Measurements from ENCODE around the gene RNF222. TPM values are rescaled to one million over a fixed set of nuclear protein-coding genes. Genes with fewer than 3 reads are reported as not detected.

The RNF222 gene
- total RNA-seq, 1 donor from 2014 or later, result not detected

DNA sequence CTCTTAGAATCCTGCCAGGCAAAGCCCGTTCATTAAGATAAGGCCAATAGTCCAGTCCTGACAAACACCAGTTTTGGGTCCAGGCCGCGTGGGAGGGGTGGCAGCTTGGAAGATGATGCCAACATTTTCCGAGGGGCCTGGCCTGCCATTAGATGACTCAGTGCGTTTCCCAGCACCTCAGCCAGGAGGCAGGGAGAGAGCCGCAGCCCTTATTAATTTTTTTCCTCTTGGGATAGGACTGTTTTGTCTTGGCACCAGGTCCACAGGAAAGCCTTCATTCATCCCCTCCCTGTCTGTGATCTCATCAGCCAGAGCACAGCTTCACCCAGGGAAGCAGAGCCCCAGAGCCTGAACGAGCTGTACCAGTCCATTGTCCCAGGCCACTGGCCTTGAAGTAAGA is 33.3 kb upstream of the RNF222 start:
- Histone ChIP-seq H3K9me3 (ENCODE audit: insufficient read depth, low read depth, low read length) (no peaks in the 10 kb centered on the region), H2AFZ (ENCODE audit: low read depth, low read length) (peak overlapping the region; percentile 50), H3K27ac (ENCODE audit: low read depth, low read length) (peak overlapping the region; percentile 23), H3K9ac (ENCODE audit: low read length) (no peak overlapping the region), H3K27me3 (ENCODE audit: insufficient read depth, low read length) (no peaks in the 10 kb centered on the region), H3K4me2 (ENCODE audit: low read length) (peak overlapping the region; percentile 3), H4K20me1 (ENCODE audit: insufficient read depth, low read length) (no peaks in the 10 kb centered on the region), H3K4me1 (ENCODE audit: insufficient read depth, low read length) (peaks cover 6% of the 10 kb centered on the region), H3K4me3 (ENCODE audit: insufficient read depth, low read depth, low read length) (no peak overlapping the region), H3K36me3 (ENCODE audit: insufficient read depth, low read length) (no peaks in the 10 kb centered on the region), H3K79me2 (ENCODE audit: insufficient read depth, low read length) (peaks cover 2% of the 10 kb centered on the region)
- FAIRE-seq (no peak), DNase-seq (ENCODE audit: low read depth) (peak; percentile 81)
- H3K27ac Mint-ChIP-seq (ENCODE audit: unreplicated experiment), result no peak overlapping the region
- TF ChIP-seq, protein P1, sequence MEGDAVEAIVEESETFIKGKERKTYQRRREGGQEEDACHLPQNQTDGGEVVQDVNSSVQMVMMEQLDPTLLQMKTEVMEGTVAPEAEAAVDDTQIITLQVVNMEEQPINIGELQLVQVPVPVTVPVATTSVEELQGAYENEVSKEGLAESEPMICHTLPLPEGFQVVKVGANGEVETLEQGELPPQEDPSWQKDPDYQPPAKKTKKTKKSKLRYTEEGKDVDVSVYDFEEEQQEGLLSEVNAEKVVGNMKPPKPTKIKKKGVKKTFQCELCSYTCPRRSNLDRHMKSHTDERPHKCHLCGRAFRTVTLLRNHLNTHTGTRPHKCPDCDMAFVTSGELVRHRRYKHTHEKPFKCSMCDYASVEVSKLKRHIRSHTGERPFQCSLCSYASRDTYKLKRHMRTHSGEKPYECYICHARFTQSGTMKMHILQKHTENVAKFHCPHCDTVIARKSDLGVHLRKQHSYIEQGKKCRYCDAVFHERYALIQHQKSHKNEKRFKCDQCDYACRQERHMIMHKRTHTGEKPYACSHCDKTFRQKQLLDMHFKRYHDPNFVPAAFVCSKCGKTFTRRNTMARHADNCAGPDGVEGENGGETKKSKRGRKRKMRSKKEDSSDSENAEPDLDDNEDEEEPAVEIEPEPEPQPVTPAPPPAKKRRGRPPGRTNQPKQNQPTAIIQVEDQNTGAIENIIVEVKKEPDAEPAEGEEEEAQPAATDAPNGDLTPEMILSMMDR (IDR thresholded peaks at IDR 0.05; ENCODE audit: insufficient read depth, low read depth, low read length), result no peak
- no peak for TF ChIP-seq EZH2 (IDR thresholded peaks at IDR 0.05; ENCODE audit: insufficient read depth, low read length)
- peaks cover 2% of the 10 kb centered on the region for H3K27me3 Mint-ChIP-seq (ENCODE audit: low read depth, unreplicated experiment)
- no peaks in the 10 kb centered on the region for H3K4me1 Mint-ChIP-seq (ENCODE audit: low read depth, unreplicated experiment)
- no peaks in the 10 kb centered on the region for H3K36me3 Mint-ChIP-seq (ENCODE audit: low read depth, unreplicated experiment)
- H3K4me3 Mint-ChIP-seq (ENCODE audit: unreplicated experiment), result no peak overlapping the region
- H3K9me3 Mint-ChIP-seq (ENCODE audit: unreplicated experiment), result no peaks in the 10 kb centered on the region

DNA sequence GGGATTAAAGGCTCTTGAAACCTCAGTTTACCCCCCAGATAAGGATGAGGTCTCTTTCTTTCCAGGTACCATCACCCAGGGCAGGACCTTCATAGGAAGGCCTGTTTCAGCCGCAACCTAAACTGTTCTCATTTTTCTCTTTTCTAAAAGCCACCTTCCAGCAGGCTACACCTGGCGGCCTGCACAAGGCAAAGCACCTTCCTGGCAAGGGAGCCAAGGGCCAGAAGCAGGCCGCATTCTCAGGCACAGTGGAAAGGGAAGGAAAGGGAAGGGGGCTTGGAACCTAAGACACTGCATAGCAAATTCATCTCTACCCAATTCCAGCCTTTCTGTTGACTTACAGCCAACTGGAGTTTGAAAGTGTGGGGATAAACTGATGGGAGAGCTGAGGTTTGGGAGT is 29.2 kb upstream of the RNF222 start:
- Histone ChIP-seq H3K4me3 (ENCODE audit: insufficient read depth, low read depth, low read length) (no peak overlapping the region), H3K36me3 (ENCODE audit: insufficient read depth, low read length) (no peaks in the 10 kb centered on the region), H2AFZ (ENCODE audit: low read depth, low read length) (no peak overlapping the region), H3K79me2 (ENCODE audit: insufficient read depth, low read length) (no peaks in the 10 kb centered on the region), H3K4me1 (ENCODE audit: insufficient read depth, low read length) (peaks cover 6% of the 10 kb centered on the region), H3K4me2 (ENCODE audit: low read length) (no peak overlapping the region), H3K9me3 (ENCODE audit: insufficient read depth, low read depth, low read length) (no peaks in the 10 kb centered on the region), H3K27ac (ENCODE audit: low read depth, low read length) (no peak overlapping the region), H3K9ac (ENCODE audit: low read length) (no peak overlapping the region), H3K27me3 (ENCODE audit: insufficient read depth, low read length) (peaks cover 2% of the 10 kb centered on the region), H4K20me1 (ENCODE audit: insufficient read depth, low read length) (no peaks in the 10 kb centered on the region)
- no peak for DNase-seq (ENCODE audit: low read depth)
- Mint-ChIP-seq H3K27me3 (ENCODE audit: low read depth, unreplicated experiment) (peaks cover 9% of the 10 kb centered on the region), H3K9me3 (ENCODE audit: unreplicated experiment) (no peaks in the 10 kb centered on the region), H3K4me3 (ENCODE audit: unreplicated experiment) (no peak overlapping the region), H3K36me3 (ENCODE audit: low read depth, unreplicated experiment) (no peaks in the 10 kb centered on the region), H3K4me1 (ENCODE audit: low read depth, unreplicated experiment) (no peaks in the 10 kb centered on the region), H3K27ac (ENCODE audit: unreplicated experiment) (no peak overlapping the region)
- TF ChIP-seq, protein P1 (IDR thresholded peaks at IDR 0.05; ENCODE audit: insufficient read depth, low read depth, low read length), result no peak
- TF ChIP-seq EZH2 (IDR thresholded peaks at IDR 0.05; ENCODE audit: insufficient read depth, low read length), result no peak
- no peak for FAIRE-seq

DNA sequence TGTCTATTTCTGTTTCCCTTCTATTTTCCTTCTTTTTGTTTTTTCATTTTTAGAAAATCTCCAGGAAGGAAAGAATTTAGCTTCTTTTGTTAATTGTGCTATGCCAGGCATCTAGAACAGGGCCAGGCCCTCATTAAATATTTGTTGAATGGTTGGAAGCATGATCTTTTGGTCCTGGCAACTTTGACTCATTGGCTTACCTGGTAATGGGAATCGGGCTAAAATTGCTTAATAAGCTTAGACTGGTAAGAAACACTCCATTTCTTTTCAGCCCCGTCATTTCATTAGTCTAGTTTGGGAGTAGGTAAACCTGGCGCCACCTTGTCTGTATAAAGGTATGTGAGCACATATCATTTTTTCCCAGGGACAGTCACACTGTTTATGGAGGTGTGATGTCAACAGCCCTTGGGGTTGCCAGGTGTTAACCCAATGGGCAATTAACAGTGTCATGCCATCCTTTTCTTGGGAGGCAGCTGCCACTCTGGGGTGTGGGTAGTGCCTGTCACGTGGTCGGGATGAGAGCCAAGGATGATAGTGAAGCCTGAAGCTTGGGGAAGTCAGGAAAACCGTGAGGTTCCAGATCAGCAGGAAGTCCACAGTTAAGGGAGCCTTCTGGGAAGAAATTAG is 28.6 kb upstream of the RNF222 start:
- peaks cover 9% of the 10 kb centered on the region for H3K27me3 Mint-ChIP-seq (ENCODE audit: low read depth, unreplicated experiment)
- no peak overlapping the region for H3K4me2 ChIP-seq (ENCODE audit: low read length)
- H3K27me3 ChIP-seq (ENCODE audit: insufficient read depth, low read length), result peaks cover 2% of the 10 kb centered on the region
- no peak overlapping the region for H3K9ac ChIP-seq (ENCODE audit: low read length)
- H3K79me2 ChIP-seq (ENCODE audit: insufficient read depth, low read length), result no peaks in the 10 kb centered on the region
- no peaks in the 10 kb centered on the region for H3K9me3 Mint-ChIP-seq (ENCODE audit: unreplicated experiment)
- FAIRE-seq (no peak), DNase-seq (ENCODE audit: low read depth) (no peak)
- no peak overlapping the region for H3K4me3 Mint-ChIP-seq (ENCODE audit: unreplicated experiment)
- no peak overlapping the region for H3K27ac ChIP-seq (ENCODE audit: low read depth, low read length)
- no peak for TF ChIP-seq EZH2 (IDR thresholded peaks at IDR 0.05; ENCODE audit: insufficient read depth, low read length)
- TF ChIP-seq, protein P1 (IDR thresholded peaks at IDR 0.05; ENCODE audit: insufficient read depth, low read depth, low read length), result no peak
- H3K9me3 ChIP-seq (ENCODE audit: insufficient read depth, low read depth, low read length), result no peaks in the 10 kb centered on the region
- no peak overlapping the region for H3K4me3 ChIP-seq (ENCODE audit: insufficient read depth, low read depth, low read length)
- H2AFZ ChIP-seq (ENCODE audit: low read depth, low read length), result no peak overlapping the region
- no peaks in the 10 kb centered on the region for H3K4me1 Mint-ChIP-seq (ENCODE audit: low read depth, unreplicated experiment)
- no peaks in the 10 kb centered on the region for H4K20me1 ChIP-seq (ENCODE audit: insufficient read depth, low read length)
- H3K27ac Mint-ChIP-seq (ENCODE audit: unreplicated experiment), result no peak overlapping the region
- H3K36me3 Mint-ChIP-seq (ENCODE audit: low read depth, unreplicated experiment), result no peaks in the 10 kb centered on the region
- H3K36me3 ChIP-seq (ENCODE audit: insufficient read depth, low read length), result no peaks in the 10 kb centered on the region
- peaks cover 3% of the 10 kb centered on the region for H3K4me1 ChIP-seq (ENCODE audit: insufficient read depth, low read length)
